HUES6 (cell line): ENCODE measurements around the gene CADM2.

Experiments
- H3K27ac ChIP-seq: 2 replicates; pipeline ENCODE4 v1.7.0; 2013; ENCODE audit warnings: low read depth, mild to moderate bottlenecking, low read length, inconsistent platforms
- H3K27me3 ChIP-seq: 2 replicates; pipeline ENCODE4 v1.6.1; 2013; ENCODE audit warnings: low read length; ENCODE audit not compliant: control insufficient read depth, insufficient read depth
- H3K36me3 ChIP-seq: 2 replicates; pipeline ENCODE4 v1.6.1; 2013; ENCODE audit warnings: low read length; ENCODE audit not compliant: control insufficient read depth, insufficient read depth
- H3K4me1 ChIP-seq: 2 replicates; pipeline ENCODE4 v1.6.1; 2013; ENCODE audit warnings: low read length; ENCODE audit not compliant: control insufficient read depth, insufficient read depth
- H3K4me3 ChIP-seq: 2 replicates; pipeline ENCODE4 v1.5.1; 2013; ENCODE audit warnings: low read depth, low read length
- H3K9ac ChIP-seq: one replicate; pipeline ENCODE4 v1.6.1; 2013; ENCODE audit warnings: mild to moderate bottlenecking, low read length
- H3K9me3 ChIP-seq: 2 replicates; pipeline ENCODE4 v1.6.1; 2013; ENCODE audit warnings: low read depth, low read length; ENCODE audit not compliant: control insufficient read depth, insufficient read depth

The CADM2 gene

DNA sequence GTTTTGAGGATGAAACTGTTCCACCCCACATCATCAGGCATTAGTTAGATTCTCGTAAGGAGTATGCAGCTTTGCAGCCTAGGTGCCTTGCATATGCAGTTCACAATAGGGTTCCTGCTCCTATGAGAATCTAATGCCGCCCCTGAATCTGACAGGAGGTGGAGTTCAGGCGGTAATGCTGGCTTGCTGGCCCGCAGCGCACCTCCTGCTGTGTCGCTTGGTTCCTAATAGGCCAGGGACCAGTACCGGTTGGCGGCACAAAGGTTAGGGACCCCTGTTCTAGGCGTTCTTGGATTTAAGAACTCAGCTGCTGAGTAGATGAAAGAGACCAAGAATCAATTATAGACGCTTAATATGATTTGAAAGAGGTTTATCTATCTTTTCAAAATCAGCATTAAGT is 595.4 kb downstream of the CADM2 start:
- Histone ChIP-seq H3K9ac (no peak overlapping the region), H3K27me3 (peaks cover 8% of the 10 kb centered on the region; the same call in 1 of the 2 replicates), H3K4me3 (no peak overlapping the region), H3K9me3 (no peaks in the 10 kb centered on the region), H3K36me3 (no peaks in the 10 kb centered on the region), H3K27ac (no peak overlapping the region), H3K4me1 (no peaks in the 10 kb centered on the region)

DNA sequence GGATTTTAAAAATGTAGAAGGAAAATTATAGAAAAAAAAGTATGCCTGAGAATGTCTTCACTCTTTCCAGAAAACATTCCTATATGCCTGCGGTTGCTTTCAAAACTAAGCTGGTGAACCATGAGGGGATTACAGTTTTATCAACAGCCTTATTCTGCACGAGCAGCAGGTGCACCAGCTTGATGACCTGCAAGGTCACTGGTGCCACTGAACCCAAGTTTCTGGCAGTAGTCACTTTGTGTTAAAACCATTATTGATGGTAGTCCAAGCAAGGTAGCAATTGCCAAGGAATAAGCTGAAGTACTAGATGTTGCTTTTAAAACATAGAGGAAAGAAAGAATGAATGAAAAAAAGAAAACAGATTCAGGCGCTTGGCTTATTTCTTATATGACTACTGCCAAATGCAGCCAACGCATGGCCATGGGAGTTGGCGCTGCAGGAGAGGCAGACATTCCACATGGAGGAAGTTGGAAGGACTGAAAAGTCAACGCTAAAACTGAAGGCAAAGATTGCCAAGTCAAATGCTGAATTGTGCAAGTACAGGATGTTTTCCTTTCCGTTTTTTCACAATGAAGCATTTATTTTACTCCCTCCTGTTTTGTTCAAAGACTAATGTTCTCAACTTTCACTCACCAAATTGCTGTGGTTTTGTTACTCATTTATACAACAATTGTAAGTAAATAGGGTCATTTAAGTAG is 601.4 kb downstream of the CADM2 start:
- Histone ChIP-seq H3K36me3 (no peaks in the 10 kb centered on the region), H3K4me3 (no peak overlapping the region), H3K9ac (no peak overlapping the region), H3K4me1 (no peaks in the 10 kb centered on the region), H3K9me3 (no peaks in the 10 kb centered on the region), H3K27ac (no peak overlapping the region), H3K27me3 (peaks cover 4% of the 10 kb centered on the region; the same call in 1 of the 2 replicates)

DNA sequence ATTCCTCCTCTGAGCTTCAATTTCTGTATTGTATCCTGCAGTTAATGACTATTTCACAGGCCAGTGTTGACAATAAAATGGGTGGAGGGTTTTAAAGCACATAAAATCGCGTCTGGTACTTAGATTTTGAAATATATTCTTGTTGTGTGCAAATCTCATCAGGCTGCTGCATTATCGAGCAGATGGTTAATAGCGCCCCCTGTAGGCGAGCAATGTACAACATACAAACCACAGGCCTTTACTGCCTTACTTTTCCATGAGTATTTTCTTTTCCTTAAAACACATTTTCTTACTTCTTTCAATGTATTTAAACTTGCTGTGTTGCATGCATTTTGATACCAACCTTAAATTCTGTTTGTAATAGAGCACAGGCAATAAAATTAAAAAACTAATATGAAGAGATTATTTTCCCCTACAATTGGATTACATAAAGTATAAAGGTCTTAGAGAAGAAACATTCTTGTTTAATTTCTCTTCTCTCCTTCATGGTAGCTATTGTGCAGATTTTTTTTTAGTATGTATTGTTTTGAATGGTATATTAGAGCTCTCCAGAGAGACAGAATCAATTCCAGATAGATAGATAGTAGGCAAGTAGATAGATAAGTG is 608.4 kb downstream of the CADM2 start:
- H3K9me3 ChIP-seq = no peaks in the 10 kb centered on the region
- no peak overlapping the region for H3K9ac ChIP-seq
- no peak overlapping the region for H3K4me3 ChIP-seq
- no peaks in the 10 kb centered on the region for H3K36me3 ChIP-seq
- no peak overlapping the region for H3K27ac ChIP-seq
- H3K27me3 ChIP-seq = no peaks in the 10 kb centered on the region
- no peaks in the 10 kb centered on the region for H3K4me1 ChIP-seq

GRCh38 chr3:85570819-85571218 is 612.0 kb downstream of the CADM2 start:
- Histone ChIP-seq H3K4me1 (no peaks in the 10 kb centered on the region), H3K4me3 (no peak overlapping the region), H3K27me3 (no peaks in the 10 kb centered on the region), H3K36me3 (no peaks in the 10 kb centered on the region), H3K27ac (no peak overlapping the region), H3K9ac (no peak overlapping the region), H3K9me3 (no peaks in the 10 kb centered on the region)

GRCh38 chr3:85571835-85572234 is 613.0 kb downstream of the CADM2 start:
- Histone ChIP-seq H3K36me3 (no peaks in the 10 kb centered on the region), H3K4me1 (no peaks in the 10 kb centered on the region), H3K27me3 (no peaks in the 10 kb centered on the region), H3K27ac (no peak overlapping the region), H3K9me3 (no peaks in the 10 kb centered on the region), H3K4me3 (no peak overlapping the region), H3K9ac (no peak overlapping the region)

DNA sequence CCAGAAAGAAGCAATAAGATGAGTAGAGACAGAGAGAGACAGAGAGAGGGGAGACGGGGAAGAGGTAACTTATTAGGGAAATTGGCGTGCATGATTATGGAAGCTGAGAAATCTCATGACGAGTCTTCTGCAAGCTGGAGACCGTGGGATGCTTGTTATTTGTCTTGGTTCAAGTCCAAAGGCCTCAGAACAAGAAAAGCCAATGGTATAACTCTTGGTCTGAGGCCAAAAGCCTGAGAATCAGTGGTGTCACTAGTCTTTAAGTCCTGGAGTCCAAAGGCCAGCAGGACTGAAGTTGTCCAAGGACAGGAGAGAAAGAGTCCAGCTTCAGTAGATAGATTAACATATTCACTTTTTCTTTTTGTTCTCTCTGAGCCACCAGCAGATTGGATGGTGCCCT is 613.6 kb downstream of the CADM2 start:
- no peaks in the 10 kb centered on the region for H3K4me1 ChIP-seq
- H3K27ac ChIP-seq = no peak overlapping the region
- no peaks in the 10 kb centered on the region for H3K9me3 ChIP-seq
- no peaks in the 10 kb centered on the region for H3K36me3 ChIP-seq
- no peak overlapping the region for H3K4me3 ChIP-seq
- H3K9ac ChIP-seq = no peak overlapping the region
- H3K27me3 ChIP-seq = no peaks in the 10 kb centered on the region

DNA sequence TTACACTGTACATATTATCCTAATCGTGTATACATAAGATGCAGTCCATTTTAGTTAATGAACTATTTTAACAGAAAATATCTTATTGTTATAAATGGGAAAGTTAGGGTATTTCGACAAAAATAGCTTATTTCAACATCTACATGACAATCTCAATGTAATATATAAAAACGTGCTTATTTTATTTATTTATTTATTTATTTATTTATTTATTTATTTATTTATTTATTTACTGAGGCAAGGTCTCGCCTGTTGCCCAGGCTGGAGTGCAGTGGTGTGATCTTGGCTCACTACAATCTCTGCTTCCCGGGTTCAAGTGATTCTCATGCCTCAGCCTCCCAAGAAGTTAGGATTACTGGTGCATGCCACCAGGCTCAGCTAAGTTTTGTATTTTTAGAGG is 614.2 kb downstream of the CADM2 start:
- Histone ChIP-seq H3K4me1 (no peaks in the 10 kb centered on the region), H3K9me3 (no peaks in the 10 kb centered on the region), H3K27me3 (no peaks in the 10 kb centered on the region), H3K4me3 (no peak overlapping the region), H3K9ac (no peak overlapping the region), H3K27ac (no peak overlapping the region), H3K36me3 (no peaks in the 10 kb centered on the region)

DNA sequence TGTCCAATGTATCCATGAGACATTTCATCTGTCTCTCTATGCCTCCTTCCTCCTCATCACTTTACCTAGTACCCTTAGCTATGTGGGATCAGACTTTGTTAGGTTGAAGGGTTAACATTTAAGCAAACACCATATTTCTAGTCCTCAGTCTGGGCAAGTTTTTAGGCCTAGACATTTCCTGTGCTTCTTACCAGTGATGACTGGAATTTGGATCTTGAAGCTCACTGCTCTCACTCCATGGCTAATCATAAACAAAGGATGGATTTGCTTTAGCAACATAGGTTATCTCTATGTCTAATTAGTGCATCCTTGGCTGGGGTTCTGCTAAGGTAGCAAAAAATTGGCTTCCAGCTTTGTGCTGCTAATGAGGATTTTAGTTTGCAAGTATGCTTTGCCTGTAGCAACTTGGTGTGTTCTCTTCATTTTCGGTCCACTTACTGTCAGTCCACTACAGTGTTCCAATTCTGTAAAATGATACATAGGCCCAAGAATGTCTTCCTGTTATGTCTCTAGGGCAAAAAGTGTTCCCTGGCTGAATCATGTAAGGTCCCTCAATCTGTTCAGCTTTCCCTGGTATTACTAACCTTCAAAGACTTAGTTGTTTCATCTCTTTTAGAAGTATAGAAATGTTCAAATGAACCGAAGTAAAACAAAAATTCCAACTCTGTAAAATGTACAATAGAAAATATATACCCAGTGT is 615.4 kb downstream of the CADM2 start:
- H3K4me1 ChIP-seq = no peaks in the 10 kb centered on the region
- no peaks in the 10 kb centered on the region for H3K27me3 ChIP-seq
- no peak overlapping the region for H3K4me3 ChIP-seq
- no peak overlapping the region for H3K9ac ChIP-seq
- H3K9me3 ChIP-seq = no peaks in the 10 kb centered on the region
- H3K36me3 ChIP-seq = no peaks in the 10 kb centered on the region
- H3K27ac ChIP-seq = no peak overlapping the region

DNA sequence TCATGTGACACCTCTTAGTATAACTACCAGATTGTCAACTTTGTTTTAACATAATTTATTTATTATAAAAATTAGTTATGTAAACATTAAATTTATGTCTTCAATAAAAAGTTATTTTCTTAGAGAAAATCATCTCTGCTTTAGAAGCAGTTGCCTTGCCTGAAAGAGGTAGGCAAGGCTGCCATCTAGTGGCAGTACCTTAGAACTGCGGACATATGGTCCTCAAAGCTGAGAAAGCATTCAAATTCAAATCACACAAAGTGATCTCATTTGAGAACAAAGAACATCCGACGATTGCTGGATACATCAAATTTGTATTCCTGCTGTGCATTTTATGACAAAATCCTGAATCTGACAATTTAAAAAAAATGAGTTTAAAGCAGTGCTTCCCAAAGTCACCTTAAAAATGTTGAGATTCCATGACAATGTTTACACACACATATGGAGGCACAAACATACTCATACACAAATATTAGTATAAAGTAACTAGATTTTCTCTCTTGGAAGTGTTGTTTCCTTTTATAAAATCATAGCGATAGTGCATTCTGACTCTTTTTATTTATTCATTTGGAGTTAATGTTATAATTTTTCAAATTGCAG is 617.4 kb downstream of the CADM2 start:
- Histone ChIP-seq H3K4me1 (no peaks in the 10 kb centered on the region), H3K4me3 (no peak overlapping the region), H3K27ac (no peak overlapping the region), H3K36me3 (no peaks in the 10 kb centered on the region), H3K27me3 (no peaks in the 10 kb centered on the region), H3K9me3 (no peaks in the 10 kb centered on the region), H3K9ac (no peak overlapping the region)

- no peak overlapping the region for H3K27ac ChIP-seq
- H3K9me3 ChIP-seq = no peaks in the 10 kb centered on the region
- H3K4me1 ChIP-seq = no peaks in the 10 kb centered on the region
- no peak overlapping the region for H3K4me3 ChIP-seq
- H3K27me3 ChIP-seq = no peaks in the 10 kb centered on the region
- H3K9ac ChIP-seq = no peak overlapping the region
- H3K36me3 ChIP-seq = no peaks in the 10 kb centered on the region
Observed at GRCh38 chr3:85576697-85577200, 618.0 kb downstream of the CADM2 start.
